K562 (cell line): ENCODE data around the gene RPL10A. TPM values are rescaled to one million over a fixed set of nuclear protein-coding genes. Genes with fewer than 3 reads are reported as not detected.
A peak's percentile ranks its signal among the peaks of the same experiment; 100 is the strongest.

Experiments
- MAFF ChIP-seq: IDR thresholded peaks from 2 replicates; pipeline ENCODE4 v1.6.1; 2012; ENCODE audit warnings: low read length, improper control_type of control experiment
- PCBP2 ChIP-seq: fragments of 200-400 bp; formaldehyde crosslinking; IDR thresholded peaks from 2 replicates; pipeline ENCODE4 v1.6.1; 2018; ENCODE audit warnings: low read length, low read depth, mild to moderate bottlenecking, moderate library complexity; ENCODE audit not compliant: poor library complexity, severe bottlenecking
- RBM34 ChIP-seq: fragments of 200-400 bp; formaldehyde crosslinking; IDR thresholded peaks from 2 replicates; pipeline ENCODE4 v1.6.1; 2018; ENCODE audit warnings: low read length, borderline replicate concordance; ENCODE audit not compliant: insufficient read depth
- RCOR1 ChIP-seq, 2 experiments: IDR thresholded peaks; 2 replicates each; pipeline ENCODE4 v1.6.1; 2012; ENCODE audit warnings: low read depth in 2 of 2, low read length in 2 of 2, borderline replicate concordance in 1 of 2, improper control_type of control experiment in 1 of 2
- SMAD1 ChIP-seq: fragments of 150-350 bp; IDR thresholded peaks from 2 replicates; pipeline ENCODE4 v1.6.1; 2014; ENCODE audit warnings: low read length, low read depth; ENCODE audit not compliant: partially characterized antibody
- SREBF1 ChIP-seq: fragments of 150-350 bp; IDR thresholded peaks from 2 replicates; pipeline ENCODE4 v1.6.1; 2014; ENCODE audit warnings: antibody characterized with exemption, low read depth, low read length, borderline replicate concordance
- ZBTB7A ChIP-seq: IDR thresholded peaks from 2 replicates; pipeline ENCODE4 v1.6.1; 2011; ENCODE audit warnings: low read depth, mild to moderate bottlenecking, low read length, moderate library complexity, borderline replicate concordance; ENCODE audit not compliant: control insufficient read depth
- ZFP36 ChIP-seq: fragments of 150-350 bp; IDR thresholded peaks from 2 replicates; pipeline ENCODE4 v1.6.1; 2018; ENCODE audit warnings: low read length, low read depth; ENCODE audit not compliant: partially characterized antibody
- ZNF436 ChIP-seq: fragments of 250-450, 450-650 bp; sonication (Bioruptor Pico); formaldehyde crosslinking; IDR thresholded peaks from 2 replicates; pipeline ENCODE4 v1.7.0; 2020; ENCODE audit warnings: mild to moderate bottlenecking
- ZNF695 ChIP-seq: fragments of 450-650 bp; formaldehyde crosslinking; IDR thresholded peaks from 2 replicates; pipeline ENCODE4 v1.4.0; 2020; ENCODE audit warnings: mild to moderate bottlenecking, moderate library complexity
- ZNF699 ChIP-seq: fragments of 250-450 bp; sonication (Bioruptor Pico); IDR thresholded peaks from 2 replicates; pipeline ENCODE4 v1.8.0; 2021; ENCODE audit warnings: mild to moderate bottlenecking, moderate library complexity; ENCODE audit not compliant: insufficient replicate concordance
- ZSCAN32 ChIP-seq: fragments of 450-650 bp; formaldehyde crosslinking; IDR thresholded peaks from 2 replicates; pipeline ENCODE4 v1.4.0; 2020; ENCODE audit warnings: mild to moderate bottlenecking, moderate library complexity
- polyA plus RNA-seq, 8 experiments: library from polyadenylated mRNA; depleted of rRNA in 4 of 8; stranded (reverse) in 5 of 8; unstranded in 3 of 8; fragments of >200 nt; fragmentation: Nextera tagmentation in 2 of 8; fragmentation: Illumina TruSeq in 1 of 8; extraction: Ambion mirVana in 2 of 8; extraction: Trizol in 1 of 8; gene quantifications; 2 replicates each; pipeline versions ENCODE4 v1.2.1 to v1.2.3, GENCODE V29; 2011 to 2014; ENCODE audit warnings: inconsistent platforms in 1 of 8, missing spikeins in 1 of 8
- total RNA-seq, 7 experiments: library from RNA; depleted of rRNA in 6 of 7; stranded (reverse); fragments of >200 nt in 6 of 7; fragmentation: Illumina TruSeq in 2 of 7; extraction: Trizol in 2 of 7; gene quantifications; 2 replicates each; pipeline versions ENCODE4 v1.2.1 to v1.2.3, GENCODE V29; 2011 to 2021; ENCODE audit warnings: low replicate concordance in 1 of 7
- TF ChIP-seq, protein P1 (sequence below): fragments of 250-450 bp; sonication (Bioruptor Pico); IDR thresholded peaks from 2 replicates; pipeline ENCODE4 v1.4.0; 2020; ENCODE audit warnings: mild to moderate bottlenecking
- TF ChIP-seq, protein P2 (sequence below): fragments of 200-800 bp; sonication (Bioruptor generic); IDR thresholded peaks from 2 replicates; pipeline ENCODE4 v1.6.1; 2017; ENCODE audit warnings: missing genetic modification characterization, missing compliant biosample characterization
- TF ChIP-seq, protein P3 (sequence below): fragments of 250-450 bp; sonication (Bioruptor Pico); IDR thresholded peaks from 2 replicates; pipeline ENCODE4 v1.4.0; 2020; ENCODE audit warnings: borderline replicate concordance

RPL10A gene
- total and polyA plus RNA-seq, 9 of the 15 experiments (the other 6 are each of a cell fraction or from before 2014, with no cell fraction given) = 1,589 to 3,237 (median 2,116) TPM

DNA sequence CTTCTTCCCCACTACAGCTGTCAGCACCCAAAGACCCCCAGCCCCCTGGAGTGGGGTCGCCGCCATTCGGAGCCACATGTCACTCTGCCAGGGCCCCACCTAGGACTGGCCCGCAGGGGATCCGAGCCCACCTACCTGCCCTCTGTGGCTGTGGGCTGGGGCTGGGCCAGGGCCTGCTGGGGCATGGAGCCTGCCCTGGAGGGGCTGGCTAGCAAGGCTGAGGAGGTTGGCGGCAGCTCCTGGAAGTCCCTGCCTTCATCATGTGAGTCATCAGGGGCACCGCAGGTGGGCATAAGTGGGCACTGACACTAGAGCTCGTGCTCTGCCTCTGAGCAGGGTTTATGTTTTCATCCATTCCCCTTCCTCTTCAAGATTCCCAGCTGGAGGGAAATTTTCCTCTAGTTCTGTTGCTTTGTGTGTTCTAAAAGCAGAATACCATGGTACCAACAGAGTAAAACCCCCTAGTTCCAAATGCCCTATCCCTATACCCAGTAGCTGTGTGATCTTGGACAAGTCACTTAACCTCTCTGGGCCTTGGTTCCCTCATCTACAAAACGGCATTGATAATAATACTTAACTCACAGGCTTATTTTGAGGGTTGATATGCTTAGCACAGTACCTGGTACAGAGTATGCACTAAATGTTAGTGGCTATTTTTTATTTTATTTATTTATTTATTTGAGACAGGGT is 24.7 kb upstream of the RPL10A start (continued):
- TF ChIP-seq RCOR1 (IDR thresholded peaks at IDR 0.05; ENCODE audit: borderline replicate concordance in 1 of 2, low read depth in 2 of 2, low read length in 2 of 2) (0 out of 4 replicates have a peak, but pooled peaks of 1 of the 2 experiments have one; percentile 21), ZNF699 (no peak), ZSCAN32 (no peak), ZFP36 (peak; percentile 80), PCBP2 (no peak), ZBTB7A (0 out of 2 replicates have a peak, but pooled peaks have one; percentile 48), MAFF (no peak), ZNF695 (CRISPR knock-in tag) (no peak), RBM34 (no peak), ZNF436 (CRISPR knock-in tag) (no peak), SMAD1 (no peak), SREBF1 (no peak)
- TF ChIP-seq, protein P1, sequence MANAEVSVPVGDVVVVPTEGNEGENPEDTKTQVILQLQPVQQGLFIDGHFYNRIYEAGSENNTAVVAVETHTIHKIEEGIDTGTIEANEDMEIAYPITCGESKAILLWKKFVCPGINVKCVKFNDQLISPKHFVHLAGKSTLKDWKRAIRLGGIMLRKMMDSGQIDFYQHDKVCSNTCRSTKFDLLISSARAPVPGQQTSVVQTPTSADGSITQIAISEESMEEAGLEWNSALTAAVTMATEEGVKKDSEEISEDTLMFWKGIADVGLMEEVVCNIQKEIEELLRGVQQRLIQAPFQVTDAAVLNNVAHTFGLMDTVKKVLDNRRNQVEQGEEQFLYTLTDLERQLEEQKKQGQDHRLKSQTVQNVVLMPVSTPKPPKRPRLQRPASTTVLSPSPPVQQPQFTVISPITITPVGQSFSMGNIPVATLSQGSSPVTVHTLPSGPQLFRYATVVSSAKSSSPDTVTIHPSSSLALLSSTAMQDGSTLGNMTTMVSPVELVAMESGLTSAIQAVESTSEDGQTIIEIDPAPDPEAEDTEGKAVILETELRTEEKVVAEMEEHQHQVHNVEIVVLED = no peak
- TF ChIP-seq, protein P2, sequence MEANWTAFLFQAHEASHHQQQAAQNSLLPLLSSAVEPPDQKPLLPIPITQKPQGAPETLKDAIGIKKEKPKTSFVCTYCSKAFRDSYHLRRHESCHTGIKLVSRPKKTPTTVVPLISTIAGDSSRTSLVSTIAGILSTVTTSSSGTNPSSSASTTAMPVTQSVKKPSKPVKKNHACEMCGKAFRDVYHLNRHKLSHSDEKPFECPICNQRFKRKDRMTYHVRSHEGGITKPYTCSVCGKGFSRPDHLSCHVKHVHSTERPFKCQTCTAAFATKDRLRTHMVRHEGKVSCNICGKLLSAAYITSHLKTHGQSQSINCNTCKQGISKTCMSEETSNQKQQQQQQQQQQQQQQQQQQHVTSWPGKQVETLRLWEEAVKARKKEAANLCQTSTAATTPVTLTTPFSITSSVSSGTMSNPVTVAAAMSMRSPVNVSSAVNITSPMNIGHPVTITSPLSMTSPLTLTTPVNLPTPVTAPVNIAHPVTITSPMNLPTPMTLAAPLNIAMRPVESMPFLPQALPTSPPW (CRISPR knock-in tag) = no peak
- TF ChIP-seq, protein P3, sequence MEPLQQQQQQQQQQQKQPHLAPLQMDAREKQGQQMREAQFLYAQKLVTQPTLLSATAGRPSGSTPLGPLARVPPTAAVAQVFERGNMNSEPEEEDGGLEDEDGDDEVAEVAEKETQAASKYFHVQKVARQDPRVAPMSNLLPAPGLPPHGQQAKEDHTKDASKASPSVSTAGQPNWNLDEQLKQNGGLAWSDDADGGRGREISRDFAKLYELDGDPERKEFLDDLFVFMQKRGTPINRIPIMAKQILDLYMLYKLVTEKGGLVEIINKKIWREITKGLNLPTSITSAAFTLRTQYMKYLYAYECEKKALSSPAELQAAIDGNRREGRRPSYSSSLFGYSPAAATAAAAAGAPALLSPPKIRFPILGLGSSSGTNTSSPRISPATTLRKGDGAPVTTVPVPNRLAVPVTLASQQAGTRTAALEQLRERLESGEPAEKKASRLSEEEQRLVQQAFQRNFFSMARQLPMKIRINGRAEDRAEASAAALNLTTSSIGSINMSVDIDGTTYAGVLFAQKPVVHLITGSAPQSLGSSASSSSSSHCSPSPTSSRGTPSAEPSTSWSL (CRISPR knock-in tag) = no peak
